IMR-90 (cell line): ENCODE measurements around the gene CTSL. TPM values are rescaled to one million over a fixed set of nuclear protein-coding genes. Genes with fewer than 3 reads are reported as not detected.

ENCODE experiments used
- ATAC-seq: fragments of 200-7000 bp; cut with Tn5 transposase; 2 replicates; pipeline ENCODE4 v1.9.1; 2020; ENCODE audit warnings: low read depth, mild to moderate bottlenecking, moderate library complexity
- BruUV-seq: library from RNA; stranded (reverse); fragments of 400-500 nt; replicated peaks from 2 replicates; lab custom pipeline; 2021; lab: Mats Ljungman, UMichigan
- CTCF ChIA-PET: fragments of 300-600 bp; formaldehyde crosslinking; extraction: SDS; loops from one replicate; lab custom pipeline; 2021; ENCODE audit warnings: antibody characterized with exemption; lab: Yijun Ruan, JAX
- POLR2A ChIA-PET: fragments of 300-600 bp; sonication (Branson Sonifier 250); formaldehyde crosslinking; loops from one replicate; lab custom pipeline; 2022; ENCODE audit warnings: antibody characterized with exemption; ENCODE audit not compliant: unreplicated experiment; lab: Charles Lee
- DNase-seq: peaks from one replicate; pipeline ENCODE4 v3.0.0; 2013
- H2AFZ ChIP-seq: replicated peaks from 2 replicates; pipeline ENCODE3; 2013; ENCODE audit warnings: low read length, mild to moderate bottlenecking; ENCODE audit not compliant: poor library complexity
- H2AK5ac ChIP-seq: 2 replicates; pipeline ENCODE4 v1.6.1; 2013; ENCODE audit warnings: low read depth, low read length, inconsistent platforms
- H2AK9ac ChIP-seq: replicated peaks from 2 replicates; pipeline ENCODE3; 2013; ENCODE audit warnings: mild to moderate bottlenecking, low read depth, low read length, moderate library complexity; ENCODE audit not compliant: poor library complexity
- H2BK120ac ChIP-seq: 2 replicates; pipeline ENCODE4 v1.6.1; 2013; ENCODE audit warnings: low read depth, low read length, inconsistent platforms
- H2BK15ac ChIP-seq: 3 replicates; pipeline ENCODE4 v1.6.1; 2013; ENCODE audit warnings: low read depth, low read length, inconsistent platforms
- H2BK20ac ChIP-seq: 2 replicates; pipeline ENCODE4 v1.6.1; 2013; ENCODE audit warnings: low read depth, mild to moderate bottlenecking, inconsistent platforms, low read length, moderate library complexity
- H2BK5ac ChIP-seq: 2 replicates; pipeline ENCODE4 v1.6.1; 2013; ENCODE audit warnings: mild to moderate bottlenecking, low read depth, low read length, inconsistent platforms; ENCODE audit not compliant: poor library complexity, severe bottlenecking
- H3K14ac ChIP-seq: replicated peaks from 2 replicates; pipeline ENCODE4 v1.6.1; 2013; ENCODE audit warnings: low read depth, low read length, inconsistent platforms
- H3K18ac ChIP-seq: 2 replicates; pipeline ENCODE4 v1.6.1; 2013; ENCODE audit warnings: low read depth, low read length, control low read depth
- H3K23ac ChIP-seq: 2 replicates; pipeline ENCODE4 v1.6.1; 2013; ENCODE audit warnings: low read depth, low read length, inconsistent platforms
- H3K27ac ChIP-seq: 2 replicates; pipeline ENCODE4 v1.5.1; 2013; ENCODE audit warnings: mild to moderate bottlenecking, control low read depth, low read length; ENCODE audit not compliant: insufficient read depth
- H3K27me3 ChIP-seq: 2 replicates; pipeline ENCODE4 v1.6.1; 2013; ENCODE audit warnings: low read length; ENCODE audit not compliant: control insufficient read depth, insufficient read depth
- H3K36me3 ChIP-seq: 2 replicates; pipeline ENCODE4 v1.6.1; 2013; ENCODE audit warnings: low read length, mixed read lengths; ENCODE audit not compliant: control insufficient read depth, insufficient read depth
- H3K4ac ChIP-seq: 2 replicates; pipeline ENCODE4 v1.6.1; 2013; ENCODE audit warnings: low read depth, low read length, inconsistent platforms
- H3K4me1 ChIP-seq: 2 replicates; pipeline ENCODE4 v1.6.1; 2013; ENCODE audit warnings: low read length, mixed read lengths; ENCODE audit not compliant: control insufficient read depth, insufficient read depth
- H3K4me2 ChIP-seq: 2 replicates; pipeline ENCODE4 v1.6.1; 2013; ENCODE audit warnings: low read depth, mild to moderate bottlenecking, control low read depth, low read length, moderate library complexity
- H3K4me3 ChIP-seq: 2 replicates; pipeline ENCODE4 v1.5.1; 2013; ENCODE audit warnings: low read depth, mild to moderate bottlenecking, control low read depth, low read length, moderate library complexity; ENCODE audit not compliant: insufficient read depth
- H3K56ac ChIP-seq: 2 replicates; pipeline ENCODE4 v1.6.1; 2013; ENCODE audit warnings: low read length, inconsistent platforms; ENCODE audit not compliant: insufficient read depth; ENCODE audit errors: extremely low read depth
- H3K79me1 ChIP-seq, 2 experiments: 2 replicates each; pipeline ENCODE4 v1.6.1; 2013; ENCODE audit warnings: low read length in 2 of 2, inconsistent platforms in 1 of 2, low read depth in 1 of 2
- H3K9ac ChIP-seq: 2 replicates; pipeline ENCODE4 v1.6.1; 2013; ENCODE audit warnings: low read depth, low read length, control low read depth
- H3K9me1 ChIP-seq: 2 replicates; pipeline ENCODE4 v1.6.1; 2013; ENCODE audit warnings: low read length, inconsistent platforms; ENCODE audit not compliant: insufficient read depth
- H3K9me3 ChIP-seq: 2 replicates; pipeline ENCODE4 v1.6.1; 2013; ENCODE audit warnings: low read length; ENCODE audit not compliant: control insufficient read depth, insufficient read depth
- H4K20me1 ChIP-seq: 2 replicates; pipeline ENCODE4 v1.6.1; 2013; ENCODE audit warnings: low read length, inconsistent platforms; ENCODE audit not compliant: insufficient read depth
- H4K5ac ChIP-seq: 2 replicates; pipeline ENCODE4 v1.6.1; 2013; ENCODE audit warnings: mild to moderate bottlenecking, low read depth, low read length, control low read depth
- H4K8ac ChIP-seq, 2 experiments: 2 replicates each; pipeline ENCODE4 v1.6.1; 2013; ENCODE audit warnings: low read depth in 2 of 2, low read length in 2 of 2, control low read depth in 1 of 2, inconsistent platforms in 1 of 2
- H4K91ac ChIP-seq: 2 replicates; pipeline ENCODE4 v1.6.1; 2013; ENCODE audit warnings: low read depth, low read length, inconsistent platforms; ENCODE audit not compliant: insufficient read depth
- FOS ChIP-seq: fragments of 150-350 bp; IDR thresholded peaks from 2 replicates; pipeline ENCODE4 v1.6.1; 2016; ENCODE audit warnings: low read depth, low read length
- MAFK ChIP-seq: IDR thresholded peaks from 2 replicates; pipeline ENCODE4 v1.6.1; 2012; ENCODE audit warnings: low read depth, low read length, improper control_type of control experiment
- WGBS, 2 experiments: methylation state at CpG; one replicate each; pipeline versions ENCODE4 v1.1.5 to v1.1.7; 2013; ENCODE audit warnings: missing lambda C conversion rate in 2 of 2; ENCODE audit not compliant: insufficient read length in 1 of 2; ENCODE audit errors: extremely low coverage in 2 of 2; 5-methylcytosine and 5-hydroxymethylcytosine counted together
- dilution Hi-C: fragments of 300-500 bp; cut with HindIII; formaldehyde crosslinking; loops from one replicate; pipeline ENCODE4 v1.14.3; 2018; ENCODE audit warnings: low sequenced_read_pairs; ENCODE audit not compliant: unreplicated experiment
- in situ Hi-C: fragments of 300-500 bp; cut with MboI; formaldehyde crosslinking; loops from 3 replicates; pipeline ENCODE4 v1.14.3; 2019; ENCODE audit warnings: low sequenced_read_pairs, inconsistent platforms, mixed read lengths
- intact Hi-C: fragments of 100-400 bp; cut with micrococcal nuclease; formaldehyde crosslinking; loops from 2 replicates; pipeline ENCODE4 v1.10.0; 2022
- polyA plus RNA-seq, 3 experiments: library from polyadenylated mRNA; depleted of rRNA; stranded (reverse); fragments of >200 nt; gene quantifications; 2 replicates each; pipeline ENCODE4 v1.2.3, GENCODE V29; 2012; ENCODE audit warnings: low replicate concordance in 1 of 3
- total RNA-seq: library from RNA; depleted of rRNA; stranded (reverse); fragments of >200 nt; gene quantifications from 2 replicates; pipeline ENCODE4 v1.2.3, GENCODE V29; 2012

Gene CTSL
- total and polyA plus RNA-seq, 2 of the 4 experiments (the other 2 are of a cell fraction): 57.0 to 112 TPM

DNA sequence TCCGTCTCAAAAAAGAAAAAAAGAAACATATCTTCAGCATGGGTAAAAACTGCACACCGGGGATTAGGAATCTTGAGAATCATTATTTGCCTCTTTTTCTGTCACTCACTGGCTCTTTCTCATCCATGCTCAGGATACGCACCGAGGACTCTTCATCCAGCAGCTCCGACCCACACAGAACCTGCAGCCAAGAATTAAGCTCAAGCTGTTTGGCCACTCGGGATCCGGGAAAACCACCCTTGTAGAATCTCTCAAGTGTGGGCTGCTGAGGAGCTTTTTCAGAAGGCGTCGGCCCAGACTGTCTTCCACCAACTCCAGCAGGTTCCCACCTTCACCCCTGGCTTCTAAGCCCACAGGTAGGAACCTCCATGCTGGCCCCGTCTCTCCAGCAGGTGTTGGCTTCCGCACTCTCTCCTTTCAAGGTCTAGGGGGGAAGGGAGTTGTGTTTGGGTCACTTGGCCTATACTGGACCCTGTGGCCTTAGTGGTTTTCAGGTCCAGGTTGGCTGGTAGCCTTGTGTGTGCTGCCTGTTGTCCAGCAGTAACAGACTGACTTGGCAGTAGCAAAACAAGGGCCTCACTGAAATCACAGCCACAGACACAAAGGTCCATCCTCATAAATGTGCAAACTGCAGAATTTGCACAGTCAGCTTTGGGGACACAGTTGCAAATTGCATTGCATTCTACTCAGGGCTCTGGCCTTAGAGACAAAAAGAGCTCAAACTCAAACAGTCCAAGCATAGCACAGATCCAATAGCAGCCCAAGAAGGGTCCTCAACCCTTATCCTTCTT, 44.5 kb upstream of the CTSL start:
- H2BK20ac ChIP-seq: no peak overlapping the region
- peaks cover 4% of the 10 kb centered on the region for H3K4me1 ChIP-seq
- no peak overlapping the region for H4K8ac ChIP-seq
- ChIA-PET POLR2A (no interaction called here), CTCF (no interaction called here)
- no peaks in the 10 kb centered on the region for H3K79me1 ChIP-seq
- dilution Hi-C loops (no loop called here), in situ Hi-C loops (loop anchor here (25.0 kb wide), 2 partner anchors 356 to 1331 kb away; no protein-coding TSS in a partner anchor), intact Hi-C loops (no loop called here)
- H3K18ac ChIP-seq: no peak overlapping the region
- no peaks in the 10 kb centered on the region for H3K36me3 ChIP-seq
- H4K91ac ChIP-seq: no peak overlapping the region
- H2AK9ac ChIP-seq: no peak overlapping the region
- no peak overlapping the region for H2BK5ac ChIP-seq
- H3K14ac ChIP-seq: no peak overlapping the region
- no peak overlapping the region for H3K9ac ChIP-seq
- no peaks in the 10 kb centered on the region for H4K20me1 ChIP-seq
- H3K9me3 ChIP-seq: no peaks in the 10 kb centered on the region
- H3K27me3 ChIP-seq: no peaks in the 10 kb centered on the region; the same call in 1 of the 2 replicates
- H2BK15ac ChIP-seq: no peak overlapping the region
- H2AFZ ChIP-seq: no peak overlapping the region
- TF ChIP-seq FOS (no peak), MAFK (peak; percentile 36)
- H3K56ac ChIP-seq: no peak overlapping the region
- H3K4me3 ChIP-seq: no peak overlapping the region
- no peak overlapping the region for H3K27ac ChIP-seq
- no peak for DNase-seq
- H4K5ac ChIP-seq: no peak overlapping the region
- ATAC-seq: no peak
- no peak overlapping the region for H3K23ac ChIP-seq
- no CpG with 5 or more reads among the region's 11 CpGs for WGBS, 2 experiments
- H2AK5ac ChIP-seq: no peak overlapping the region
- H2BK120ac ChIP-seq: no peak overlapping the region
- no TSS peak for BruUV-seq
- H3K4ac ChIP-seq: no peak overlapping the region
- H3K4me2 ChIP-seq: no peak overlapping the region
- H3K9me1 ChIP-seq: no peaks in the 10 kb centered on the region
